Effector CD4-positive, alpha-beta T cell (primary cell): Measurements from ENCODE around the gene DPYSL5.
"Not testable (repeated sequence)": the region's sequence is repeated elsewhere in the genome, so short reads cannot be mapped to it uniquely, and the experiment has no call there.

ENCODE experiments used
- DNase-seq: peaks from one replicate; pipeline ENCODE4 v3.0.0-alpha.2; 2020

DPYSL5 gene

GRCh38 chr2:26904839-26905238 is 56.9 kb downstream of the DPYSL5 start:
- DNase-seq: no peak

GRCh38 chr2:26905341-26906198 is 57.6 kb downstream of the DPYSL5 start:
- DNase-seq: no peak

GRCh38 chr2:26907416-26907815 is 59.5 kb downstream of the DPYSL5 start:
- no peak for DNase-seq

GRCh38 chr2:26910176-26910575 is 62.2 kb downstream of the DPYSL5 start:
- DNase-seq: no peak

- DNase-seq: no peak
Observed at GRCh38 chr2:26911911-26912861, 64.3 kb downstream of the DPYSL5 start.

GRCh38 chr2:26913606-26913998 is 65.7 kb downstream of the DPYSL5 start:
- DNase-seq: no peak

DNA sequence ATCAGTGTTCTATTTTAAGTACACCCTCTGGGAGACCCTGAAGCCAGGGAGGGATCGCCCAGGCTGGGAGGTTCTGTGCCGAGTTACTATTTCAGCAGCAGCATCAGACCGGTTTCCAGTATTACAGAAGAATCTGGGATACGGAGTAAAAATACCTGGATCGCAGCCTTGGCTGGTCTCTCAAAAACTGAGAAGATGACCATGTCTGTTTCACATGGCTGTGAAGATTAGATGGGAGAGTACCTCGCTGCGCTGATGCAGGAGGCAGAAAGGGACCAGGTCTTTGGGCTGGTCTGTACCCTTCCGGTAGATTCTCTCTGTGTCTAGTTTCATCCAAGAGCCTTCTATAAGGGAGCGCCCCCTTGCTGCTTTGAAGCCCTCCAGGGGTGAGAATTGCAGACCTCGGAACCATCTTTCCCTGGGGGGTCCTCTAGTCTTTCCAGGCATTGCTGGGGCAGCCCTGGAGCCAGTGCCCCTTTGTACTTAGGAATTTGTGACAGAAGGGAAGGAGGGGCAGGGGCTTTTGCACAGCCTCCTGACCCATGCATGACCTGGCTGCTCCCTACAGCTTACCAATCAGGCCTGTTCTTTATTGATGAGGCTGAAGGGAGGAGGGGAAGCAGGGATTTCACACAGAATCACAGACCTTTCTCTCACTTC is 66.2 kb downstream of the DPYSL5 start:
- DNase-seq: no peak

DNA sequence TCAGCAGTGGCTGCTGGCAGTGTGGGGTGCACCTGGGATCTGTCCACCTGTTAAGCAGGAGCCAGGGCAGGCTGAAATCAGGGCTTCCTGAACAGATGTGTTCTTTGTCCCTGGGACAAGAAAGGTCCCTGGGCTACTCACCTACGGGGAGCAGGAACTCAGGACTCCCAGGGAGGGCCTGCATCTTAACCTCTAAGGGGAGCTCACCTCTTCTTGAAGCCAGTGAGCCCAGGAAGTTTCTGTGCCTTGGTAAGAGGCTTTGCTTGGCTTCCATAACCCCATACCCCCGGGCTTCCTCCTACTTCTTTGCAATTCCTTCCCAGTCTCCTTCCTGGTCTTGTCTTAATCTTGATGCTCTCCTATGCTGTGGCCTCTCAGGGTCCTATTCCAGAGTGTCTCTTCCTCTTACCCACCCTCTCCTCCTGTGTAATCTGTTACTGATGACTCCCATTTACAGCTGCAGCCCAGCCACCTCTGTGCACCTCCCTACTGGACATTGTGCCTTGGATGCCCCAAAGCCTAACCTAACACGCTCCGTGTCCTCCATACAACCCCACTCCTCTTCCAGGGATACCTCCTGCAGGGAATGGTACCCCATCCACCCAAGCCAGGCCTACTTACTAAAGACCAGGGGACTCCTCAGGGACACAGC is 66.9 kb downstream of the DPYSL5 start:
- no peak for DNase-seq

DNA sequence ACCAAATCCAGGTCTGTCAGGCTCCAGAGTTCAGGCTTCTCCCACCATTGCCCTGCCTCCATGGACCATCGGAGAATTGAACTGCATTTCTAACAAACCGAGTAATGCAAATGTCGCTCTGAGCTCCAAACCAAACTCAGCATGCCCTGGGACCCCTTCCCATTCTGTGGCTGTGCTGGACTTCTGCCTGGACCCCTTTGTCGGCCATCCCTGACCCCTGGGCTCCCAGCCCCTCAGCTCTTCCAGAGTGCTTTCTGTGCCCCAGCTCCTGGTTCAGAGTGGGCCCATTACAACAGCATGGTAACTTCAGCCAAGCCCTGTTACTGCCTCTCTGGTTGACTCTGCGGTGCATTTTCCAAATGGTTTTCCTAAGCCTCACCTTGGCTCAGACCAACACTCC is 67.4 kb downstream of the DPYSL5 start:
- DNase-seq: no peak

GRCh38 chr2:26916128-26916692 is 68.3 kb downstream of the DPYSL5 start:
- DNase-seq: no peak

DNA sequence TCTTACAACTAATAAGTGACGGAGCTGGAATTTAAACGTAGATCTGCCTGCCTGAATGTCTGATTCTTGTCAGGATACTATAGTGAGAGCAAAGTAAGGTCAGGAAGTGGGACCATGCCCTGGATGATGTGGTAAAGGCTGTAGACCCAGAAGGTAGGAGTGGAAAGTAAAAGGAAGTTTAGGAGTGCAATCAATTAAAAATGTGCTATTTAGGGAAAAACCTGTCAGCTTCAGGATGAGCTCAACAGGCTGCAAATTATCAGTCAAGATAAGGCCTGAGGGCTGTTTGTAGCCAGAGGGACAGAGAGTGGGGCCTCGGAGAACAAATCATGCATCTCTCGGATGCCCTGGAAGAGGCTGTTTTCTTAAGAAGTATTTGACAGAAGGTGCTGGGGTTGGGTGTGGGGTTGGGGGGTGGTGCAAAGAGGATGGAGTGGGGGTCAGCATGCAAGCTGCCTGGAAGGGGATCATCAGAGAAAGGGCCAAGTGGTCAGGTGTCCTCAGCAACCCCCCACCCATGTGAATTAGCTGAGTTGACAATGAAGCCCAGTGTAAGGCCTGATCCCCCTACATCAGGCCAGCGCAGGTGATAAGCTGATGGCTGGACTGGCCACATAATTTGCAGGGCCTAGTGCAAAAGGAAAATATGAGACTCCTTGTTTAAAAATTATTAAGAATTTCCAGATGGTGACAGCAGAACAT is 69.4 kb downstream of the DPYSL5 start:
- DNase-seq: no peak

- no peak for DNase-seq
Observed at GRCh38 chr2:26921323-26921722, 73.4 kb downstream of the DPYSL5 start.

DNA sequence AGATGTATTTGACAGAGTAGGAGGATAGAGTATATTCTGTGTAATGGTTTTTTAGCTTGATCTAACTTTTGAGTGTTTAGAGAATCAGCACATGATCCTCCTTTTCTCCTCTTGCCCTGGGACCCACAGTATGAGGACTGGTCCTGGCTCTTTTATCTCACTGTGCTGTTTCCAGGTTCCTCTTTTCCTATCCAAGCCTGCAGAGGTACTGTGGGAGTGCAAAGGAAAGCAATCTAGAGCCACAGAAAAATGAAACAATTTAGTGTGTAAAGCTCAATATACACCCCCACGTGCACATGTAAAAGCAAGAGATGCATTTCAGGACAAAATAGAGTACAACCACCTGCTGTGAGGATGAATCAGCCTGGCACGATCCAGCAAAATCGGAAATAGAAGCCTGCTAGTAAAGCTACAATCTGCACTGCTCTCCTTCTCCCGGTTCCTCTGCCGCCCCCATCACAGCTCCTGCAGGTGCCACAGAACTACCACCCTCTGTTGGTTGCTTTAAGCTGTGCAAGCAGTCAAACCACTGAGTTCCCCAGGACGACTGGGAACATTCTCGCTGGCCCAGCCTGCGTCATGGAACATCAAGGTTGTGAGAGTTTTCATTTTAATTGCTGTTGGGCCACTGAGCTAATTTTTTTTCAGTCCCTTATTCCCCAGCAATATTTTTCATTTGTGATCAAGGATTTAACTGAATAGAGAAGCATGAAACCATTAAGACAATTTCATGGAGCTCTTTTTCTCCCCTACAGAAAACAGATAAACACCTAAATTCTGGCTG is 74.7 kb downstream of the DPYSL5 start:
- no peak for DNase-seq

DNA sequence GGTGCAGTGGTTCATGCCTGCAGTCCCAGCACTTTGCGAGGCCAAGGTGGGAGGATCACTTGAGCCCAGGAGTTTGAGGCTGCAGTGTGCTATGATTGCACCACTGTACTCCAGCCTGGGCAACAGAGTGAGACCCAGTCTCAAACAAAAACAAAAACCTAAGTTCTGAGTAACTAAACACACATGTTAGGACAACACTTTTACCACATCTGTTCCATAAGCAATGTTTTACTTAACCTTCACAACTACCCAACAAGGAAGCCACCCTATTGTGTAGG is 75.2 kb downstream of the DPYSL5 start:
- not testable (repeated sequence) for DNase-seq

GRCh38 chr2:26924731-26925099 is 76.8 kb downstream of the DPYSL5 start:
- DNase-seq: no peak

- no peak for DNase-seq
Observed at GRCh38 chr2:26925100-26925791, 77.3 kb downstream of the DPYSL5 start.

DNA sequence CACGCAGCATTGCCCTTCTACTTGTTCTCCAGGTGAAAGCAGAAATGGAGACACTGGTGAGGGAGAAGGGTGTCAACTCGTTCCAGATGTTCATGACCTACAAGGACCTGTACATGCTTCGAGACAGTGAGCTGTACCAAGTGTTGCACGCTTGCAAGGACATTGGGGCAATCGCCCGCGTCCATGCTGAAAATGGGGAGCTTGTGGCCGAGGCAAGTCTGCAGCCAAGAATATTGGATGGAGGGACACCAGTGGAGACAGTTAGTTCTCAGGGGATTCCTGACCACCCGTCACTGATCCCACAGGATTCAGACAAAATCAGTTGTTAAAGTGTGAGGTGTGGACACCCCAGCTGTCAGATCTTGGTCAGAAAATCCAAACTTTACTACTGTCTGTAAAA is 79.3 kb downstream of the DPYSL5 start:
- DNase-seq: no peak

DNA sequence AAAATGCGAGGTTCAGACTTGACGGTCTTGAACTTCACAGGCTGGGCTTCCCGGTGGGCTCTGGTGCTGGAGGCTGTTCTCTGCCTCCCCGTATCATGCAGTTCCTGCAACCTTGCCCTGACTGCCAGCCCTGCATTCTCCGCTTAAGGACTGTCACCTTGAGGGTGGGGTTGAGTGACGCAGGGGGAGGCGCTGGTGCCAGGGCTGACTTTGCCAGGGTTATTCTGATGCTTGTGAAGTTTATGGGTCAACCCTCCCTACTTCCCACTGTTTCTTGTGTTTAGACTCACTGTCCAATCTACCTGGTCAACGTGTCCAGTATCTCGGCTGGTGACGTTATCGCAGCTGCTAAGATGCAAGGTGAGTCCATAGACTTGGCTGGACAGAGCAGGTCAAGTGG is 85.0 kb downstream of the DPYSL5 start:
- DNase-seq: no peak

- no peak for DNase-seq
Observed at GRCh38 chr2:26933431-26934334, 85.8 kb downstream of the DPYSL5 start.
